ENCODE measurements around the gene RAB41. TPM values are rescaled to one million over a fixed set of nuclear protein-coding genes. Genes with fewer than 3 reads are reported as not detected.
A peak's percentile ranks its signal among the peaks of the same experiment; 100 is the strongest.
"Not testable (repeated sequence)": the region's sequence is repeated elsewhere in the genome, so short reads cannot be mapped to it uniquely, and the experiment has no call there.

Gene RAB41
- total RNA-seq, 1 donor = not detected

DNA sequence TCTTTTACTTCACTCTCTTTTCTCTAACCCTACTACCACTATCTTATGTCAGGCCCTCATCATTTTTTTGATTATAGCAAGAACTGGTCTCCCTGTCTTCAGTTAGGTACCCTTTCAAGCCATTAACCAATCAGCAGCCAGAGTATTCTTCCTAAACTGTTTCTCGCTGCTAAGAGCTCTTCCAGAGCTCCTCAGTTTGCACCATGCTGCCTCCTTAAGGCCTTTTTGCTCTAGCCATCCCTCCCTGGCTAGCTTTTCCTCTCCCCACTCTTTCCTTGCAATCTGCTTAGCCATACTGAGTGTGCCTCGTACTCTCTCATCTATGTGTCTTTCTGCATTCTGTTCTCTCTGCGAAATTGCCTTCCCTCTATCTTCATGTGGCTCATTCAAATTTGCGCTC, 40.8 kb downstream of the RAB41 start:
- DNase-seq (ENCODE audit: insufficient read length, low spot score, missing footprints) = no peak
- Histone ChIP-seq H3K27ac (ENCODE audit: low read depth, low read length) (no peak overlapping the region), H4K20me1 (ENCODE audit: insufficient read depth, low read length) (no peaks in the 10 kb centered on the region), H3K4me1 (ENCODE audit: insufficient read depth, low read length) (no peaks in the 10 kb centered on the region), H3K4me2 (ENCODE audit: insufficient read depth, low read length) (no peak overlapping the region), H3K36me3 (ENCODE audit: insufficient read depth, low read length) (no peaks in the 10 kb centered on the region), H3K27me3 (ENCODE audit: insufficient read depth, low read length) (peaks cover 15% of the 10 kb centered on the region), H3K9me3 (ENCODE audit: low read depth, low read length) (no peaks in the 10 kb centered on the region), H2AFZ (ENCODE audit: low read length) (peak overlapping the region; percentile 22), H3K79me2 (ENCODE audit: insufficient read depth, low read length) (peaks cover 2% of the 10 kb centered on the region), H3K4me3 (ENCODE audit: insufficient read depth, low read length) (no peak overlapping the region)
- TF ChIP-seq, protein P1, sequence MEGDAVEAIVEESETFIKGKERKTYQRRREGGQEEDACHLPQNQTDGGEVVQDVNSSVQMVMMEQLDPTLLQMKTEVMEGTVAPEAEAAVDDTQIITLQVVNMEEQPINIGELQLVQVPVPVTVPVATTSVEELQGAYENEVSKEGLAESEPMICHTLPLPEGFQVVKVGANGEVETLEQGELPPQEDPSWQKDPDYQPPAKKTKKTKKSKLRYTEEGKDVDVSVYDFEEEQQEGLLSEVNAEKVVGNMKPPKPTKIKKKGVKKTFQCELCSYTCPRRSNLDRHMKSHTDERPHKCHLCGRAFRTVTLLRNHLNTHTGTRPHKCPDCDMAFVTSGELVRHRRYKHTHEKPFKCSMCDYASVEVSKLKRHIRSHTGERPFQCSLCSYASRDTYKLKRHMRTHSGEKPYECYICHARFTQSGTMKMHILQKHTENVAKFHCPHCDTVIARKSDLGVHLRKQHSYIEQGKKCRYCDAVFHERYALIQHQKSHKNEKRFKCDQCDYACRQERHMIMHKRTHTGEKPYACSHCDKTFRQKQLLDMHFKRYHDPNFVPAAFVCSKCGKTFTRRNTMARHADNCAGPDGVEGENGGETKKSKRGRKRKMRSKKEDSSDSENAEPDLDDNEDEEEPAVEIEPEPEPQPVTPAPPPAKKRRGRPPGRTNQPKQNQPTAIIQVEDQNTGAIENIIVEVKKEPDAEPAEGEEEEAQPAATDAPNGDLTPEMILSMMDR (IDR thresholded peaks at IDR 0.05; ENCODE audit: extremely low read depth, low read depth, low read length) = no peak

DNA sequence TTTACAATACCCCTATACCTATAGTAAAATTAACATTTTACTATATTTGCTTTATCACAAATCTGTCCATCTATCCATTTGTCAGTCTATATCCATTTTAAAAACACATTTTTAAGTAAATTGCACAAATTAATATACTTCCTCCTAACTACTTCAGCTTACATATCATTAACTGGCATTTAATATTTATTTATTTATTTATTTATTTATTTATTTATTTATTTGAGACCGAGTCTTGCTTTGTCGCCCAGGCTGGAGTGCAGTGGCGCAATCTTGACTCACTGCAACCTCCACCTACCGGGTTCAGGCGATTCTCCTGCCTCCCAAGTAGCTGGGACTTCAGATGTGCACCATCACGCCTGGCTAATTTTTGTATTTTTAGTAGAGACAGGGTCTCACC, 41.7 kb downstream of the RAB41 start:
- H3K4me3 ChIP-seq (ENCODE audit: insufficient read depth, low read length); H3K27ac ChIP-seq (ENCODE audit: low read depth, low read length); DNase-seq (ENCODE audit: insufficient read length, low spot score, missing footprints); H3K9me3 ChIP-seq (ENCODE audit: low read depth, low read length); H3K4me2 ChIP-seq (ENCODE audit: insufficient read depth, low read length); H3K79me2 ChIP-seq (ENCODE audit: insufficient read depth, low read length); H3K4me1 ChIP-seq (ENCODE audit: insufficient read depth, low read length); H3K36me3 ChIP-seq (ENCODE audit: insufficient read depth, low read length); H4K20me1 ChIP-seq (ENCODE audit: insufficient read depth, low read length); H2AFZ ChIP-seq (ENCODE audit: low read length): not testable (repeated sequence)
- H3K27me3 ChIP-seq (ENCODE audit: insufficient read depth, low read length) = peaks cover 15% of the 10 kb centered on the region

DNA sequence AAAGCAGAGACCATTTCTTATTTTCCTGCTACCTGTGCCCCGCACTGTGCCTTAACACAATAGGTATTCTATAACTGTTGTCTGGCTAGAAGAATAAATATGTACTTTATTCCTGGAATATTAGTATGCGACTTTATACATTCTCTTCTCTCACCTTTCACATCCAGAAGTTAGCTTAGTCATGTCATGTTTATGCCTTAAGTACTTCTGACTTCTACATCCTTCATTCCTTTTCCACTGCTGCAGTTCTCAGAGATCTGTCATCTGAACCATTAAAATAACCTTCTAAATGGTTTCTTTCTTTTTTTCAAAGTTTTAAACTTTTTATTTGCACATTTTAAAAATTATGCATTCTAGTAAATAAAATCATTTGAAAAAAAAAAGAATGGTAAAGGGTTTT, 42.4 kb downstream of the RAB41 start:
- Histone ChIP-seq H3K79me2 (ENCODE audit: insufficient read depth, low read length) (peaks cover 2% of the 10 kb centered on the region), H3K4me3 (ENCODE audit: insufficient read depth, low read length) (no peak overlapping the region), H3K4me2 (ENCODE audit: insufficient read depth, low read length) (no peak overlapping the region), H3K9me3 (ENCODE audit: low read depth, low read length) (no peaks in the 10 kb centered on the region), H4K20me1 (ENCODE audit: insufficient read depth, low read length) (no peaks in the 10 kb centered on the region), H3K27me3 (ENCODE audit: insufficient read depth, low read length) (peaks cover 15% of the 10 kb centered on the region), H3K36me3 (ENCODE audit: insufficient read depth, low read length) (no peaks in the 10 kb centered on the region), H2AFZ (ENCODE audit: low read length) (no peak overlapping the region), H3K27ac (ENCODE audit: low read depth, low read length) (no peak overlapping the region), H3K4me1 (ENCODE audit: insufficient read depth, low read length) (no peaks in the 10 kb centered on the region)
- DNase-seq (ENCODE audit: insufficient read length, low spot score, missing footprints) = no peak
- TF ChIP-seq, protein P1 (IDR thresholded peaks at IDR 0.05; ENCODE audit: extremely low read depth, low read depth, low read length) = no peak

DNA sequence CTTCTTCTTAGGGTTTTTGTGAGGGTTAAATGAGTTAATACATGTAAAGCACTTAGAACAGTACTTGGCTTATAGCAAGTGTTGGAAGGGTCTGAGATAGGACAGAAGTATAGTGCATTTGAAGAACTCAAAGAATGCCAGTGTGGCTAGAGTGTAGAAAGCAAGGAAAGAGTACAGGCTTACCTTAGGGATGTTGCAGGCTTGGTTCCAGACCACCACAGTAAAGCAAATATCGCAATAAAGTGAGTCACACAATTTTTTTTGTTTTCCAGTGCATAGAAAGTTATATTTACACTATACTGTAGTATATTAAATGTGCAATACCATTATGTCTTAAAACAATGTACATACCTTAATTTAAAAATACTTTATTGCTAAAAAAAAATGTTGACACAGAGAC, 49.2 kb downstream of the RAB41 start:
- no peaks in the 10 kb centered on the region for H3K4me1 ChIP-seq (ENCODE audit: insufficient read depth, low read length)
- no peak overlapping the region for H3K27ac ChIP-seq (ENCODE audit: low read depth, low read length)
- no peak overlapping the region for H2AFZ ChIP-seq (ENCODE audit: low read length)
- no peaks in the 10 kb centered on the region for H3K9me3 ChIP-seq (ENCODE audit: low read depth, low read length)
- H3K27me3 ChIP-seq (ENCODE audit: insufficient read depth, low read length) = peaks cover 5% of the 10 kb centered on the region
- no peak for DNase-seq (ENCODE audit: insufficient read length, low spot score, missing footprints)
- no peak overlapping the region for H3K4me2 ChIP-seq (ENCODE audit: insufficient read depth, low read length)
- no peaks in the 10 kb centered on the region for H4K20me1 ChIP-seq (ENCODE audit: insufficient read depth, low read length)
- no peak overlapping the region for H3K4me3 ChIP-seq (ENCODE audit: insufficient read depth, low read length)
- TF ChIP-seq, protein P1 (IDR thresholded peaks at IDR 0.05; ENCODE audit: extremely low read depth, low read depth, low read length) = no peak
- H3K79me2 ChIP-seq (ENCODE audit: insufficient read depth, low read length) = no peaks in the 10 kb centered on the region
- H3K36me3 ChIP-seq (ENCODE audit: insufficient read depth, low read length) = no peaks in the 10 kb centered on the region

Measured in osteoblast (primary cell).